ENCODE measurements around the gene VASP.

The VASP gene

GRCh38 chr19:45526143-45526542, 18.9 kb downstream of the VASP start:
- no peak for DNase-seq (ENCODE audit: low read depth)
- no peak for TF ChIP-seq CTCF (IDR thresholded peaks at IDR 0.05; ENCODE audit: insufficient read depth, low read depth, low read length, missing control alignments)
- no peak overlapping the region for H3K4me3 ChIP-seq (ENCODE audit: low read depth, low read length)

- no peak overlapping the region for H3K4me3 ChIP-seq (ENCODE audit: low read depth, low read length)
- TF ChIP-seq CTCF (IDR thresholded peaks at IDR 0.05; ENCODE audit: insufficient read depth, low read depth, low read length, missing control alignments), result no peak
- DNase-seq (ENCODE audit: low read depth), result no peak
Measured at GRCh38 chr19:45526971-45527370, 19.7 kb downstream of the VASP start.

- H3K4me3 ChIP-seq (ENCODE audit: low read depth, low read length), result no peak overlapping the region
- DNase-seq (ENCODE audit: low read depth), result no peak
- TF ChIP-seq CTCF (IDR thresholded peaks at IDR 0.05; ENCODE audit: insufficient read depth, low read depth, low read length, missing control alignments), result no peak
Measured at GRCh38 chr19:45527731-45528130, 20.5 kb downstream of the VASP start.

GRCh38 chr19:45528149-45528743, 21.0 kb downstream of the VASP start:
- DNase-seq (ENCODE audit: low read depth), result no peak
- TF ChIP-seq CTCF (IDR thresholded peaks at IDR 0.05; ENCODE audit: insufficient read depth, low read depth, low read length, missing control alignments), result no peak
- no peak overlapping the region for H3K4me3 ChIP-seq (ENCODE audit: low read depth, low read length)

- no peak for TF ChIP-seq CTCF (IDR thresholded peaks at IDR 0.05; ENCODE audit: insufficient read depth, low read depth, low read length, missing control alignments)
- no peak for DNase-seq (ENCODE audit: low read depth)
- no peak overlapping the region for H3K4me3 ChIP-seq (ENCODE audit: low read depth, low read length)
Measured at GRCh38 chr19:45528744-45529419, 21.6 kb downstream of the VASP start.

- no peak for DNase-seq (ENCODE audit: low read depth)
- no peak overlapping the region for H3K4me3 ChIP-seq (ENCODE audit: low read depth, low read length)
Measured at GRCh38 chr19:45529420-45529785, 22.1 kb downstream of the VASP start.

More at GRCh38 chr19:45529420-45529785, 22.1 kb downstream of the VASP start:
- no peak for TF ChIP-seq CTCF (IDR thresholded peaks at IDR 0.05; ENCODE audit: insufficient read depth, low read depth, low read length, missing control alignments)

All from GM12865 (cell line).